ENCODE results near the gene B3GALNT2.

B3GALNT2 gene

DNA sequence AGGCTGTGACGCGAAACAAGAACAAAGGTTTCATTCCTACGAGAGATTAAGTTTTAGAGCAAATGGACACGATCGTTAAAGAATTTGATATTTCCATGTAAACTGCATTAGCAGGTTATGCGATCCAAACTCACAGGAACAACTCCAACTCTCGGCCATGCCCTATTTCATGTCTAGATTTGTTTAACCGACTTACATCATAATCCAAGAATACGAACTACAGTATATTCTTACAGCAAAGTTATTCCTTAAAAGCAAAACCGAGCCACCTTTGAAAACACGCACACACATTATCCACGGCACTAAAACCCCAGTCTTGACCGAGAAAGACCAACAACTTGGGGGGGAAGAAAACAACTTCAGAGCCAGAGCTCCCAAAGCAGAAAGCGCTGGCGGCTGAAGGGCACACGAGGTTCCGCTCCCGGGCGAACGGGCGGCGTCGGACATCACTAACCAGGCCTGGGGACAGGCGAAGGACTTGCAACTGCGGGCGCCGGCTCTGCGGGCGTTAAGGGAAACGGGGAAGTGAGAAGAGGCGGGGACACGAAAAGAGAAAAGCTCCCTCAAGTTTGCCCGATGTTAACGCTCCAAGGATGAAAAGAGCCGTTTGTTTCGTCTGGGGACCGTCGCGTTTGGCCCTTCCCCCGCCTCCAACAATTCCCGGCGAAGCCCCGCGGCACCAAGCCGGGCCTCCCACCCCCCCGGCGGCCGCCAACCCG lies 690 bp downstream of the B3GALNT2 start:
- peak overlapping the region; percentile 62 for H2AFZ ChIP-seq (ENCODE audit: low read depth)
- peaks cover 31% of the 10 kb centered on the region for H3K4me1 ChIP-seq (ENCODE audit: low read depth, poor library complexity, severe bottlenecking)
- no peaks in the 10 kb centered on the region for H3K36me3 ChIP-seq (ENCODE audit: insufficient read depth)
- H3K9ac ChIP-seq, result peak overlapping the region; percentile 100
- peaks cover 50% of the 10 kb centered on the region for H3K79me2 ChIP-seq (ENCODE audit: insufficient read depth, low read depth)
- no peaks in the 10 kb centered on the region for H3K27me3 ChIP-seq (ENCODE audit: insufficient read depth, low read depth)
- H3K27ac ChIP-seq, result peak overlapping the region; percentile 100
- TF ChIP-seq, protein P1, sequence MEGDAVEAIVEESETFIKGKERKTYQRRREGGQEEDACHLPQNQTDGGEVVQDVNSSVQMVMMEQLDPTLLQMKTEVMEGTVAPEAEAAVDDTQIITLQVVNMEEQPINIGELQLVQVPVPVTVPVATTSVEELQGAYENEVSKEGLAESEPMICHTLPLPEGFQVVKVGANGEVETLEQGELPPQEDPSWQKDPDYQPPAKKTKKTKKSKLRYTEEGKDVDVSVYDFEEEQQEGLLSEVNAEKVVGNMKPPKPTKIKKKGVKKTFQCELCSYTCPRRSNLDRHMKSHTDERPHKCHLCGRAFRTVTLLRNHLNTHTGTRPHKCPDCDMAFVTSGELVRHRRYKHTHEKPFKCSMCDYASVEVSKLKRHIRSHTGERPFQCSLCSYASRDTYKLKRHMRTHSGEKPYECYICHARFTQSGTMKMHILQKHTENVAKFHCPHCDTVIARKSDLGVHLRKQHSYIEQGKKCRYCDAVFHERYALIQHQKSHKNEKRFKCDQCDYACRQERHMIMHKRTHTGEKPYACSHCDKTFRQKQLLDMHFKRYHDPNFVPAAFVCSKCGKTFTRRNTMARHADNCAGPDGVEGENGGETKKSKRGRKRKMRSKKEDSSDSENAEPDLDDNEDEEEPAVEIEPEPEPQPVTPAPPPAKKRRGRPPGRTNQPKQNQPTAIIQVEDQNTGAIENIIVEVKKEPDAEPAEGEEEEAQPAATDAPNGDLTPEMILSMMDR (conservative IDR thresholded peaks at IDR 0.05; ENCODE audit: low read depth, low read length), result no peak
- peak overlapping the region; percentile 61 for H3K4me3 ChIP-seq (IDR thresholded peaks at IDR 0.05; ENCODE audit: insufficient read depth, low read depth, low read length)
- H3K4me2 ChIP-seq, result peak overlapping the region; percentile 63
- H4K20me1 ChIP-seq (ENCODE audit: insufficient read depth), result peaks cover 5% of the 10 kb centered on the region; the same call in 1 of the 2 replicates

DNA sequence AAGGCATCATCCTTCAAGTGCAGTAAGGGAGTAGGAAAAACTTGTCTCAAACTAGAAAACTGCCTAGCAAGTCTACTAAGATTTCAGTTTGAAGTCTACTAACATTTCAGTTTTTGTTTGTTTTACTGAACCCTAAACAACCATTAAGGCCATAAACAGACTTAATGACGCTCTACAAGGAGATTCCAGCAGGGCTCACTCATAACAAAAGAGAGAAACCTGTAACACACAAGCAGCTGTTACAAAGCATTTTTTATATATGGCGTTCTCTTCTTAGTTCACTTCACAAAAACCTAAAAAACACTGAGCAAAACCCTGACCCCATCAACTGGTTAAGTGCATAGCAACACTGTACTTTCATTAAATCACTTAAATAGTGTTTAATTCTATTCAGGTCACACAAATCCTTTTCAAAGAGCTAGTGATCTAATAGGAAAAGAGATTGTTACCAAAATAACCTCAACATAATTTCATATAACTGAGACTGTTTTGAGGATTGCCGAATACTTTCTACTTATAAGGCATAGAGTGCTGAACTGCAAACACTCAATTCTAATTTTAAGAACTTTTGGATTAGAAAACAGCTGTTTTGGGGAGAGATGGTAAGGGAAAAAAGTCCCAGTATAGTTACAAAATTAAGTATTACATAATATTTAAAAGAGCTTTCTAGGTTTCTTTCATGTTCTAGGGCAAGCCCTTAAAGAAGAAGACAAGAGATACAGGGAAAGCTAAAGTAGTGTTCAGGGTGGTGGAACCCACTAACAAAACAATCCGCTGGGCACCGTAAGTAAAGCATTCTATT lies 1.4 kb downstream of the B3GALNT2 start:
- peak overlapping the region; percentile 62 for H2AFZ ChIP-seq (ENCODE audit: low read depth)
- peaks cover 5% of the 10 kb centered on the region; the same call in 1 of the 2 replicates for H4K20me1 ChIP-seq (ENCODE audit: insufficient read depth)
- H3K79me2 ChIP-seq (ENCODE audit: insufficient read depth, low read depth), result peaks cover 58% of the 10 kb centered on the region

DNA sequence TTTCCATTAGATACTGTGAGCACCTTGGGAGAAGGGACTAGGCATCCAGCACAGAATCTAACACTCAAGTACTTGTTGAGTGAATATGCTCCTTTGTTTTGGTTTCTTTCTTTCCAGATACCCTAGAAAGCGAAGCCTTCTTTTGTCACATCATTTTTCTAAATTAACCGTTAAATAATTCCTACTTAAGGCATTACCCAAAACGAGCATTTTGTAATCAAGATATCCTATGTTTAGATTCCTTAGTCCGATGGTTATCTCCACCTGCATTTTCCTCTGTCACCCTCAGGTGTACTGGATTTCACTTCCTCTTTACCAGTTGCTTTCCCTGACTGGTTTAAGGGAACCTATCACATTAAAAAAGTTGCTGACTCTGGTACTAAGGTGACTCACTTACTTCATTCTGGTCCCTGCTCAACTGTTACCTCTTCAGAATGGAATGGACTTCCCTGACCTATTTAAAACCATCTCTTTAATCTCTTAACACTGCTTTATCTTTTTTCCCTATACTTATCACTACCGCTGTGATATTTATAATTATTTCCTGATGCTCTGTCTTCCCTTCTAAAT lies 3.2 kb downstream of the B3GALNT2 start:
- Histone ChIP-seq H3K4me2 (peak overlapping the region; percentile 63; the same call in 1 of the 2 replicates), H4K20me1 (ENCODE audit: insufficient read depth) (peaks cover 5% of the 10 kb centered on the region; the same call in 1 of the 2 replicates), H3K4me3 (IDR thresholded peaks at IDR 0.05; ENCODE audit: insufficient read depth, low read depth, low read length) (no peak overlapping the region), H3K27ac (no peak overlapping the region), H3K79me2 (ENCODE audit: insufficient read depth, low read depth) (peaks cover 73% of the 10 kb centered on the region), H3K36me3 (ENCODE audit: insufficient read depth) (no peaks in the 10 kb centered on the region), H2AFZ (ENCODE audit: low read depth) (no peak overlapping the region), H3K4me1 (ENCODE audit: low read depth, poor library complexity, severe bottlenecking) (peaks cover 27% of the 10 kb centered on the region), H3K9ac (no peak overlapping the region), H3K27me3 (ENCODE audit: insufficient read depth, low read depth) (no peaks in the 10 kb centered on the region)
- TF ChIP-seq, protein P1 (conservative IDR thresholded peaks at IDR 0.05; ENCODE audit: low read depth, low read length), result no peak

More for the DNA sequence above, 1.4 kb downstream of the B3GALNT2 start:
- Histone ChIP-seq H3K9ac (peak overlapping the region; percentile 100; the same call in 1 of the 2 replicates), H3K4me2 (peak overlapping the region; percentile 63), H3K4me3 (IDR thresholded peaks at IDR 0.05; ENCODE audit: insufficient read depth, low read depth, low read length) (peak overlapping the region; percentile 61), H3K27me3 (ENCODE audit: insufficient read depth, low read depth) (no peaks in the 10 kb centered on the region), H3K4me1 (ENCODE audit: low read depth, poor library complexity, severe bottlenecking) (peaks cover 31% of the 10 kb centered on the region), H3K36me3 (ENCODE audit: insufficient read depth) (no peaks in the 10 kb centered on the region), H3K27ac (peak overlapping the region; percentile 100)
- TF ChIP-seq, protein P1 (conservative IDR thresholded peaks at IDR 0.05; ENCODE audit: low read depth, low read length), result no peak

DNA sequence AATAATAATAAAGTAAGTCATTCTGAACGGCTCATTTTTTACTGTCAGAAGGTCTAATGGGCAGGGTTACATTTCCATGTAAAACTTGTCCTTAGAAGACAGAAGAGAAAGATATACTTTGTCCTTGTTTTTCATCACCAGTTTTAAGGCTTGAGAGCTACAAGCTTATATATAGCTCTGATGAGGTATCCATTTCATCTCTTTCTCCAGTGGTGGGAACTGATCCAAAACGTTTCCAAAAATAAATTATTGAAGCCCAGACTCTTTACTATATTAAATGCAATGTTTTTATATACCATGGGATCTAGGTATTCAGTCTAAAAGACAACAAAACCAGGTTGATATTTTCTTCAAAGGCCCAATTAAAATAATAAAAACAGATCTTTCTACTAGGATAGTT lies 8.7 kb downstream of the B3GALNT2 start:
- no peaks in the 10 kb centered on the region for H3K36me3 ChIP-seq (ENCODE audit: insufficient read depth)
- no peak overlapping the region for H3K27ac ChIP-seq
- TF ChIP-seq, protein P1 (conservative IDR thresholded peaks at IDR 0.05; ENCODE audit: low read depth, low read length), result no peak
- H2AFZ ChIP-seq (ENCODE audit: low read depth), result no peak overlapping the region
- no peaks in the 10 kb centered on the region for H3K27me3 ChIP-seq (ENCODE audit: insufficient read depth, low read depth)
- peaks cover 43% of the 10 kb centered on the region for H3K79me2 ChIP-seq (ENCODE audit: insufficient read depth, low read depth)
- peaks cover 5% of the 10 kb centered on the region; the same call in 1 of the 2 replicates for H4K20me1 ChIP-seq (ENCODE audit: insufficient read depth)
- no peak overlapping the region for H3K4me2 ChIP-seq
- H3K9ac ChIP-seq, result no peak overlapping the region
- H3K4me3 ChIP-seq (IDR thresholded peaks at IDR 0.05; ENCODE audit: insufficient read depth, low read depth, low read length), result no peak overlapping the region
- H3K4me1 ChIP-seq (ENCODE audit: low read depth, poor library complexity, severe bottlenecking), result peaks cover 34% of the 10 kb centered on the region

Data from KMS-11 (cell line).